Brain microvascular endothelial cell (primary cell): ENCODE results near the gene SNX9.

Experiments
- DNase-seq: peaks from one replicate; pipeline ENCODE4 v3.0.0-alpha.2; 2020
- H3K27ac ChIP-seq: fragments of 250-450 bp; sonication (Bioruptor Pico); 2 replicates; pipeline ENCODE4 v1.5.1; 2020; ENCODE audit warnings: mild to moderate bottlenecking, moderate library complexity
- H3K27me3 ChIP-seq: fragments of 250-450 bp; sonication (Bioruptor Pico); replicated peaks from 2 replicates; pipeline ENCODE4 v1.5.1; 2020; ENCODE audit warnings: mild to moderate bottlenecking
- H3K36me3 ChIP-seq: fragments of 250-450 bp; sonication (Bioruptor Pico); replicated peaks from 2 replicates; pipeline ENCODE4 v1.5.1; 2020; ENCODE audit warnings: mild to moderate bottlenecking
- H3K4me3 ChIP-seq: 2 replicates; pipeline ENCODE4 v1.5.1; 2011; ENCODE audit warnings: low read depth, mild to moderate bottlenecking, control low read depth, low read length, moderate library complexity
- CTCF ChIP-seq: IDR thresholded peaks from 2 replicates; pipeline ENCODE4 v1.5.1; 2011; ENCODE audit warnings: low read depth, mild to moderate bottlenecking, moderate library complexity, low read length, control low read depth, inconsistent platforms; ENCODE audit errors: missing control alignments
- in situ Hi-C: cut with HindIII; loops from 2 replicates; pipeline ENCODE4 v1.10.0; 2017; ENCODE audit warnings: low sequenced_read_pairs, low pct_ligation_motif_present

The SNX9 gene

GRCh38 chr6:157823528-157824370, 703 bp downstream of the SNX9 start:
- Histone ChIP-seq H3K36me3 (no peaks in the 10 kb centered on the region), H3K27me3 (no peaks in the 10 kb centered on the region), H3K27ac (peak overlapping the region; percentile 77), H3K4me3 (peak overlapping the region; percentile 85)
- DNase-seq: peak; percentile 66
- in situ Hi-C loops: no loop called here
- no peak for TF ChIP-seq CTCF

- Histone ChIP-seq H3K27me3 (no peaks in the 10 kb centered on the region), H3K4me3 (no peak overlapping the region), H3K36me3 (no peaks in the 10 kb centered on the region), H3K27ac (peak overlapping the region; percentile 11)
- in situ Hi-C loops: no loop called here
- no peak for DNase-seq
- no peak for TF ChIP-seq CTCF
Observed at GRCh38 chr6:157825243-157825904, 2.3 kb downstream of the SNX9 start.

GRCh38 chr6:157830354-157831017, 7.4 kb downstream of the SNX9 start:
- Histone ChIP-seq H3K27me3 (no peaks in the 10 kb centered on the region), H3K36me3 (no peaks in the 10 kb centered on the region), H3K27ac (no peak overlapping the region), H3K4me3 (no peak overlapping the region)
- no peak for DNase-seq
- in situ Hi-C loops: no loop called here
- no peak for TF ChIP-seq CTCF

GRCh38 chr6:157831018-157831369, 7.9 kb downstream of the SNX9 start:
- no peak for DNase-seq
- H3K36me3 ChIP-seq: no peaks in the 10 kb centered on the region
- in situ Hi-C loops: no loop called here
- no peak overlapping the region for H3K27ac ChIP-seq
- no peaks in the 10 kb centered on the region for H3K27me3 ChIP-seq
- no peak overlapping the region for H3K4me3 ChIP-seq
- no peak for TF ChIP-seq CTCF

GRCh38 chr6:157831424-157832249, 8.6 kb downstream of the SNX9 start:
- no peak overlapping the region for H3K4me3 ChIP-seq
- no peaks in the 10 kb centered on the region for H3K36me3 ChIP-seq
- DNase-seq: no peak
- in situ Hi-C loops: no loop called here
- H3K27me3 ChIP-seq: no peaks in the 10 kb centered on the region
- TF ChIP-seq CTCF: no peak
- no peak overlapping the region for H3K27ac ChIP-seq
